Neural cell (in vitro differentiated cells): Measurements from ENCODE around the gene KLHL11. TPM values are rescaled to one million over a fixed set of nuclear protein-coding genes. Genes with fewer than 3 reads are reported as not detected.

Experiments
- H2AFZ ChIP-seq: fragments of 200-600, 300-800 bp; sonication (generic), shearing (Covaris generic); 2 replicates; pipeline ENCODE4 v1.6.0; 2014; ENCODE audit warnings: low read depth, mild to moderate bottlenecking, antibody characterized with exemption, low read length, moderate library complexity
- H3F3A ChIP-seq: fragments of 200-600 bp; shearing (Covaris generic); 2 replicates; pipeline ENCODE4 v1.6.1; 2016; ENCODE audit warnings: mild to moderate bottlenecking, moderate library complexity, mixed read lengths, antibody characterized with exemption, low read length; ENCODE audit not compliant: insufficient read depth, poor library complexity, severe bottlenecking
- H3K27ac ChIP-seq: fragments of 200-600, 300-800 bp; sonication (generic), shearing (Covaris generic); 2 replicates; pipeline ENCODE4 v1.5.1; 2014; ENCODE audit warnings: mild to moderate bottlenecking, low read length, moderate library complexity
- H3K27me3 ChIP-seq: fragments of 300-800, 200-600 bp; sonication (generic), shearing (Covaris generic); 2 replicates; pipeline ENCODE4 v1.6.0; 2014; ENCODE audit warnings: mild to moderate bottlenecking, low read depth, low read length, moderate library complexity; ENCODE audit not compliant: insufficient read depth
- H3K36me3 ChIP-seq: fragments of 300-800, 200-600 bp; sonication (generic), shearing (Covaris generic); 2 replicates; pipeline ENCODE4 v1.5.1; 2014; ENCODE audit warnings: mild to moderate bottlenecking, antibody characterized with exemption, low read length, moderate library complexity; ENCODE audit not compliant: insufficient read depth
- H3K4me2 ChIP-seq: fragments of 300-800, 200-600 bp; sonication (generic), shearing (Covaris generic); 2 replicates; pipeline ENCODE4 v1.6.0; 2014; ENCODE audit warnings: mild to moderate bottlenecking, low read length
- H3K4me3 ChIP-seq: fragments of 300-800, 200-600 bp; sonication (generic), shearing (Covaris generic); 2 replicates; pipeline ENCODE4 v1.5.1; 2014; ENCODE audit warnings: mild to moderate bottlenecking, low read length, moderate library complexity
- H3K79me2 ChIP-seq: fragments of 200-600 bp; shearing (Covaris generic); replicated peaks from 2 replicates; pipeline ENCODE4 v1.6.0; 2014; ENCODE audit warnings: mild to moderate bottlenecking, low read length, moderate library complexity; ENCODE audit not compliant: insufficient read depth
- H3K9ac ChIP-seq: fragments of 300-800, 200-600 bp; sonication (generic), shearing (Covaris generic); 2 replicates; pipeline ENCODE4 v1.6.1; 2016; ENCODE audit warnings: mild to moderate bottlenecking, low read length, mixed read lengths
- H3K9me2 ChIP-seq: fragments of 200-600 bp; shearing (Covaris generic); 2 replicates; pipeline ENCODE4 v1.6.1; 2016; ENCODE audit warnings: mild to moderate bottlenecking, low read length, mixed read lengths; ENCODE audit not compliant: insufficient read depth
- H3K9me3 ChIP-seq: fragments of 200-600, 300-800 bp; sonication (generic), shearing (Covaris generic); 2 replicates; pipeline ENCODE4 v1.6.1; 2016; ENCODE audit warnings: mild to moderate bottlenecking, mixed run types, low read length, moderate library complexity, mixed read lengths
- H4K20me1 ChIP-seq: fragments of 200-600 bp; shearing (Covaris generic); 2 replicates; pipeline ENCODE4 v1.6.1; 2016; ENCODE audit warnings: mild to moderate bottlenecking, mixed run types; ENCODE audit not compliant: insufficient read depth
- CTCF ChIP-seq: fragments of 450-650 bp; IDR thresholded peaks from 2 replicates; pipeline ENCODE4 v1.5.1; 2014; ENCODE audit warnings: antibody characterized with exemption, mild to moderate bottlenecking, moderate library complexity; ENCODE audit not compliant: poor library complexity, severe bottlenecking
- EP300 ChIP-seq: fragments of 450-650 bp; conservative IDR thresholded peaks from 2 replicates; pipeline ENCODE4 v1.6.1; 2014; ENCODE audit warnings: antibody characterized with exemption, mild to moderate bottlenecking, moderate library complexity; ENCODE audit not compliant: poor library complexity, severe bottlenecking
- EZH2 ChIP-seq: fragments of 200-600, 300-800 bp; shearing (Covaris generic), sonication (generic); IDR thresholded peaks from 2 replicates; pipeline ENCODE4 v1.6.1; 2014; ENCODE audit warnings: antibody characterized with exemption, low read length, borderline replicate concordance, mild to moderate bottlenecking; ENCODE audit not compliant: insufficient read depth, poor library complexity, severe bottlenecking
- MXI1 ChIP-seq: fragments of 450-650 bp; conservative IDR thresholded peaks from 2 replicates; pipeline ENCODE4 v1.6.1; 2014; ENCODE audit warnings: antibody characterized with exemption, mild to moderate bottlenecking; ENCODE audit not compliant: poor library complexity, severe bottlenecking
- POLR2AphosphoS5 ChIP-seq: IDR thresholded peaks from 2 replicates; pipeline ENCODE4 v1.6.1; 2012
- RAD21 ChIP-seq: fragments of 450-650 bp; conservative IDR thresholded peaks from 2 replicates; pipeline ENCODE4 v1.6.1; 2014; ENCODE audit warnings: antibody characterized with exemption, mild to moderate bottlenecking, moderate library complexity
- REST ChIP-seq: IDR thresholded peaks from 2 replicates; pipeline ENCODE4 v1.6.1; 2012; ENCODE audit warnings: borderline replicate concordance
- SMC3 ChIP-seq: fragments of 450-650 bp; conservative IDR thresholded peaks from 2 replicates; pipeline ENCODE4 v1.6.1; 2014; ENCODE audit warnings: antibody characterized with exemption, mild to moderate bottlenecking, moderate library complexity; ENCODE audit not compliant: poor library complexity
- TAF1 ChIP-seq: IDR thresholded peaks from 2 replicates; pipeline ENCODE4 v1.6.1; 2012; ENCODE audit warnings: low read depth
- polyA plus RNA-seq: library from polyadenylated mRNA; depleted of rRNA; stranded (reverse); fragments of >200 nt; gene quantifications from 2 replicates; pipeline ENCODE4 v1.2.3, GENCODE V29; 2014

KLHL11 gene
- polyA plus RNA-seq, 1 donor from 2014 or later: 30.3 TPM

- no peak overlapping the region for H3K27ac ChIP-seq
- H3K36me3 ChIP-seq: no peaks in the 10 kb centered on the region
- no peak overlapping the region for H3K4me3 ChIP-seq
- no peak overlapping the region for H3K9ac ChIP-seq
- no peaks in the 10 kb centered on the region for H3K9me2 ChIP-seq
- no peak overlapping the region for H2AFZ ChIP-seq
- TF ChIP-seq SMC3: no peak
- no peak for TF ChIP-seq EP300
- no peak for TF ChIP-seq EZH2
- TF ChIP-seq CTCF: no peak
- no peak for TF ChIP-seq MXI1
- TF ChIP-seq POLR2AphosphoS5: no peak
- TF ChIP-seq TAF1: no peak
- no peak for TF ChIP-seq RAD21
- no peak for TF ChIP-seq REST
- no peaks in the 10 kb centered on the region for H4K20me1 ChIP-seq
- H3K79me2 ChIP-seq: no peaks in the 10 kb centered on the region
- no peaks in the 10 kb centered on the region for H3F3A ChIP-seq
- no peaks in the 10 kb centered on the region for H3K27me3 ChIP-seq
- no peaks in the 10 kb centered on the region for H3K9me3 ChIP-seq
- no peak overlapping the region for H3K4me2 ChIP-seq
These were observed 42.7 kb downstream of the KLHL11 start for GRCh38 chr17:41822216-41823140.

- Histone ChIP-seq H3K36me3 (no peaks in the 10 kb centered on the region), H3K27me3 (no peaks in the 10 kb centered on the region), H3K27ac (no peak overlapping the region), H3K9me3 (no peaks in the 10 kb centered on the region), H3K9me2 (no peaks in the 10 kb centered on the region), H4K20me1 (no peaks in the 10 kb centered on the region), H3K9ac (no peak overlapping the region), H3K79me2 (no peaks in the 10 kb centered on the region), H3F3A (no peaks in the 10 kb centered on the region), H3K4me3 (no peak overlapping the region), H2AFZ (no peak overlapping the region), H3K4me2 (no peak overlapping the region)
- TF ChIP-seq TAF1 (no peak), SMC3 (no peak), POLR2AphosphoS5 (no peak)
These were observed 43.4 kb downstream of the KLHL11 start for GRCh38 chr17:41821776-41822175.
